COLO668 (cell line): ENCODE data around the gene OR6V1.
"Not testable (repeated sequence)": the region's sequence is repeated elsewhere in the genome, so short reads cannot be mapped to it uniquely, and the experiment has no call there.

ENCODE experiments used
- DNase-seq: peaks from one replicate; lab custom pipeline; 2025; ENCODE audit not compliant: unreplicated experiment; lab: John Stamatoyannopoulos, UW

OR6V1 gene

GRCh38 chr7:143042159-143042789 lies 9.9 kb upstream of the OR6V1 start:
- no peak for DNase-seq

- DNase-seq = no peak
Measured at GRCh38 chr7:143042790-143043271, 9.3 kb upstream of the OR6V1 start.

- no peak for DNase-seq
Measured at GRCh38 chr7:143043391-143043790, 8.8 kb upstream of the OR6V1 start.

GRCh38 chr7:143046426-143046851 lies 5.7 kb upstream of the OR6V1 start:
- DNase-seq = no peak

GRCh38 chr7:143047326-143047725 lies 4.8 kb upstream of the OR6V1 start:
- DNase-seq = no peak

- no peak for DNase-seq
Measured at GRCh38 chr7:143048827-143049226, 3.3 kb upstream of the OR6V1 start.

GRCh38 chr7:143049362-143049761 lies 2.8 kb upstream of the OR6V1 start:
- no peak for DNase-seq

GRCh38 chr7:143050931-143051330 lies 1.2 kb upstream of the OR6V1 start:
- DNase-seq = no peak

GRCh38 chr7:143054621-143055020 lies 2.5 kb downstream of the OR6V1 start:
- no peak for DNase-seq

- DNase-seq = no peak
Measured at GRCh38 chr7:143055754-143056153, 3.6 kb downstream of the OR6V1 start.

GRCh38 chr7:143063741-143064140 lies 11.6 kb downstream of the OR6V1 start:
- DNase-seq = no peak

- no peak for DNase-seq
Measured at GRCh38 chr7:143068446-143068845, 16.3 kb downstream of the OR6V1 start.

- DNase-seq = no peak
Measured at GRCh38 chr7:143069912-143070500, 17.9 kb downstream of the OR6V1 start.

GRCh38 chr7:143073556-143073955 lies 21.4 kb downstream of the OR6V1 start:
- DNase-seq = no peak

- DNase-seq = no peak
Measured at GRCh38 chr7:143074141-143074540, 22.0 kb downstream of the OR6V1 start.

- DNase-seq = no peak
Measured at GRCh38 chr7:143085109-143085508, 33.0 kb downstream of the OR6V1 start.

GRCh38 chr7:143085610-143086009 lies 33.5 kb downstream of the OR6V1 start:
- not testable (repeated sequence) for DNase-seq

- not testable (repeated sequence) for DNase-seq
Measured at GRCh38 chr7:143088549-143089231, 36.5 kb downstream of the OR6V1 start.

- no peak for DNase-seq
Measured at GRCh38 chr7:143096146-143096545, 44.0 kb downstream of the OR6V1 start.

- DNase-seq = not testable (repeated sequence)
Measured at GRCh38 chr7:143099579-143099978, 47.4 kb downstream of the OR6V1 start.
